EH (cell line): ENCODE measurements around the gene RBBP8.

ENCODE experiments used
- DNase-seq: peaks from one replicate; pipeline ENCODE4 v3.0.0-alpha.2; 2015; ENCODE audit warnings: low read depth

Gene RBBP8

GRCh38 chr18:22999647-23000046 lies 66.5 kb downstream of the RBBP8 start:
- no peak for DNase-seq

- DNase-seq, result no peak
These were observed 70.2 kb downstream of the RBBP8 start for GRCh38 chr18:23003289-23003688.

- no peak for DNase-seq
These were observed 79.1 kb downstream of the RBBP8 start for GRCh38 chr18:23012249-23012648.

GRCh38 chr18:23020555-23021294 lies 87.6 kb downstream of the RBBP8 start:
- no peak for DNase-seq

GRCh38 chr18:23021623-23022022 lies 88.5 kb downstream of the RBBP8 start:
- DNase-seq, result no peak

GRCh38 chr18:23032030-23032582 lies 99.0 kb downstream of the RBBP8 start:
- peak; percentile 94 for DNase-seq

GRCh38 chr18:23033056-23033455 lies 99.9 kb downstream of the RBBP8 start:
- no peak for DNase-seq

- DNase-seq, result no peak
These were observed 103.6 kb downstream of the RBBP8 start for GRCh38 chr18:23036660-23037201.

- DNase-seq, result no peak
These were observed 104.5 kb downstream of the RBBP8 start for GRCh38 chr18:23037646-23038045.

- peak; percentile 94 for DNase-seq
These were observed 105.6 kb downstream of the RBBP8 start for GRCh38 chr18:23038712-23039111.

GRCh38 chr18:23042133-23042532 lies 109.0 kb downstream of the RBBP8 start:
- DNase-seq, result no peak

- DNase-seq, result no peak
These were observed 110.8 kb downstream of the RBBP8 start for GRCh38 chr18:23043803-23044376.

- DNase-seq, result peak; percentile 44
These were observed 116.7 kb downstream of the RBBP8 start for GRCh38 chr18:23049698-23050373.

- DNase-seq, result peak; percentile 56
These were observed 120.8 kb downstream of the RBBP8 start for GRCh38 chr18:23053776-23054457.

GRCh38 chr18:23054553-23054952 lies 121.4 kb downstream of the RBBP8 start:
- DNase-seq, result no peak

GRCh38 chr18:23056315-23056714 lies 123.2 kb downstream of the RBBP8 start:
- DNase-seq, result no peak

- DNase-seq, result no peak
These were observed 124.0 kb downstream of the RBBP8 start for GRCh38 chr18:23057096-23057495.

GRCh38 chr18:23058746-23059415 lies 125.8 kb downstream of the RBBP8 start:
- peak; percentile 46 for DNase-seq

GRCh38 chr18:23059541-23060465 lies 126.7 kb downstream of the RBBP8 start:
- peak; percentile 50 for DNase-seq

GRCh38 chr18:23062011-23062410 lies 128.9 kb downstream of the RBBP8 start:
- DNase-seq, result no peak
